Measurements from ENCODE around the gene COPS2. TPM values are rescaled to one million over a fixed set of nuclear protein-coding genes. Genes with fewer than 3 reads are reported as not detected.

The COPS2 gene
- total RNA-seq, 1 donor from 2014 or later = 66.9 TPM

DNA sequence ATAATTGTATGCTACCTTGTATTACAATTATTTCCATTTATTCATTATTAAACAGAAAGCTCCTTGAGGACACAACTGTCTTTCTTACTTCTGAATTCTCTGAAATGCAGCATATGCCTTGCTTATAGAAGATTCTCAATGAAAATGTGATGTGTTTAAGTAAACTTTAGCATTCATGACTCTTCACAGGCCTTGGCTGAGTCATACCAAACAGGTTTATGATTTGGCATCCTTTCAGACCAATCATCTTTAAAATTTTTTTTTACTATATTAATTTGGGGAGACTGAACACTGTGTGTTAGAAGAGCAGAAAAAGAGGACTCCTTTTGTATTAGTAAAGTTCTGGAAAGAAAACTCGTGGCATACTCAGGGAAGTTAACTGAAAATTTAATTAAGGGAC is 8.3 kb upstream of the COPS2 start:
- DNase-seq (ENCODE audit: low spot score in 2 of 2) = no peak
- FAIRE-seq = no peak

DNA sequence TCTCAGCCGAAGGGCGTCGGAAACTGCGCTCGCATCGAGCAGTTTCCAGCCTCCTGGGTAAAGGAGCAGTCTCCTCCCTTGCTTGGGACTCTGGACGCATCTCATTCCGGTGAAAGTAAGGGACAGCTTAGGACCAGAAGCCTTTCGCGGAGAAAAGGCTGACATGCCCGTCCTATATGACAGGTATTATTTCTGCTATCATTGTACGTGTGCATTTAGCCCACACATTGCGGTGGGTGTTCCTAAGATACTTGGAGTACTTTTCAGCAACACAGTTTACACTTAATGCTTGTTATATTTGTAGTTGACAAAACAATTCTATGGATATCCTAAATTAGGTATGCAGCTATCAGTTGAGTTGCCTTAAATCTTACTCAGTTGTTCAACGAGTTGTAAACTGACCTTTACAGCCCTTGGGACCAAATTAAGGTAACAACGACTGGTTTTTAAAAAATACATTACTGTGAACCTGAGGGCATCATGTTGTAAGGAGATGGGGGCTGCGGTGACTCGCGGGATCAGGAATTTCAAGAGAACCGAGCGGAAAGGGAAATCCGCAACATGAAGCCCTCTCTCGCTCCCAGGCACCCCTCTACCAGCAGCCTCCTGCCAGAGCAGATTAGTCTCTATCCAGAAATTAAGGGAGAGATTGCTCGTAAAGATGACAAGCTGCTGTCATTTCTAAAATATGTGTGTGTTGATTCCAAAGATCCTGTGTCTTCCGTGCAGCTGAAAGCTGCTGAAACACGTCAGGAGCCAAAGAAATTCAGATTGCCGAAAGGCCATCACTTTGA is 632 bp upstream of the COPS2 start:
- FAIRE-seq (no peak), DNase-seq (ENCODE audit: low spot score in 2 of 2) (no peak)

DNA sequence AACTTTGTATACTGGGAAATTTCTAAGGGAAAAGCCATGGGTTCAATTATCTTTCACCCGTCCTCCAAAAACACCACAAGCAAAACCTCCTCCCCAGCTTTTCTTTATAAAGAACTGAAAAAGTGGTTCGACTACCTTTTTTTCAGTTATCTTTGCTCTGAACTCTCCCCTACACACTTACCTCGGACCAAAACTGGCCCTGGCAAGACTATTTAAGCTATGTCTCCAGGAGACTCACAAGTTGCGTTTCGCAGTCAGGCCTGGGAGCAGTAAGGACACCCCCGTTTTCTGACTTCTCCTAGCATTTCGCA is 645 bp downstream of the COPS2 start:
- FAIRE-seq (no peak), DNase-seq (ENCODE audit: low spot score in 2 of 2) (no peak)

DNA sequence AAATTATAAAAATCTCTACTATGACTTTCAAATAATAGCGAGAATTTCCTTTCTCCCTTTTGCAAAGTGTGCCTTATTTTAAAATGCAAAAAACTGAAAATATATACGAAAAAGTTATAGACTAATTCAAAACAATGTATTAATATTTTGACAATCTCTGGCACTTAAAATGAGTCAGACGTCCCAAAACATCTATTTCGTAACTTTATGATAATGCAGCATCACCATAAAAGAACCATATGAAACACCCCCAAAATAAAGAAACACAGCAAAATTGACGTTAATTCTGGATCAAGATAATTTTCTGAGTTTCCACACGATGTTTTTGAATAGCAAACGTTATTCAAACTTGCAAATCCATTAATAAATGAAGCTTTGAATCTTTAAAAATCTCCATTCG is 1.0 kb downstream of the COPS2 start:
- FAIRE-seq = no peak
- no peak for DNase-seq (ENCODE audit: low spot score in 2 of 2)

DNA sequence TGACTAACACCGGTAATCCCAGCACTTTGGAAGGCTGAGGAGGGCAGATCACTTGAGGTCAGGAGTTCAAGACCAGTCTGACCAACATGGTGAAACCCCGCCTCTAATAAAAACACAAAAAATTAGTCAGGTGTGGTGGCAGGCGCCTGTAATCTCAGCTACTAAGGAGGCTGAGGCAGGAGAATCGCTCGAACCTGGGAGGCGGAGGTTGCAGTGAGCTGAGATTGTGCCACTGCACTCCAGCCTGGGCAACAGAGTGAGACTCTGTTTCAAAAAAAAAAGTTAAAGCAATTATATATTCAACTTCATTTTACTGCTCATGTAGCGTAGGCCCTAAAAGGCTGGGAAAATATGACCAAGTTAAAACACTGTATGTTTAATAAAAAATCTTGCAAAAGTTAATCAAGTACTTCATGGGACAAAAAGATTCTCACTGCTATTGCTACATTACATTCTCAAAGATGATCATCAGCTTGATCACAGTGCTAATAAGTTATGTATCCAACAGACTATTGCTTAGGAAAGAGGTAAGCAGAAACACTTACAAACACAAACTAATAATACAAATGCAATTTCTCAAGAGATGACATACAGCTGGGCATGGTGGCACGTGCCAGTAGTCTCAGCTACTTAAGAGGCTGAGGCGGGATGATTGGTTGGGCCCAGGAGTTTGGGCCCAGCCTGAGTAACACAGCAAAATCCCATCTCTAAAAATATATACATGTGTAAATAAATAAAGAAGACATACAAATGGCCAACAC is 2.7 kb downstream of the COPS2 start:
- FAIRE-seq (no peak), DNase-seq (ENCODE audit: low spot score in 2 of 2) (no peak)

DNA sequence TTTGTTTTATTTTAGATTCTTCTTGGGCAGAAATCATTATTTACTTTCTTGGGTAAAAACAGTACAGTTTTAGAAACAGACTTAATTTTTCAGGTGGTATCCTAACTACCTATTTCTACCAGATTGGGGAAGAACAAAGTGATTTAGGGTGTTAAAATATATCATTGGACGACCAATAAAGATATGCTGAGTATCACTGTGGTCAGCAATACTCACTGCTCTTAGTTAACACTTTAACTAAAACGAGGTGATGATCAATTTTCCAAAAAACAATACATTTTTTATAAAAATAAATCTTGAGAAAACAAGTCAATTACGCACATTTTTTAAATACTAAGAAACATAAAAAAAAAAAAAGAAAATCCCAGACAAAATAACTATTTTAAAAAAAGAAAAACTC is 3.6 kb downstream of the COPS2 start:
- DNase-seq (ENCODE audit: low spot score in 2 of 2) (no peak), FAIRE-seq (peak; percentile 19)

DNA sequence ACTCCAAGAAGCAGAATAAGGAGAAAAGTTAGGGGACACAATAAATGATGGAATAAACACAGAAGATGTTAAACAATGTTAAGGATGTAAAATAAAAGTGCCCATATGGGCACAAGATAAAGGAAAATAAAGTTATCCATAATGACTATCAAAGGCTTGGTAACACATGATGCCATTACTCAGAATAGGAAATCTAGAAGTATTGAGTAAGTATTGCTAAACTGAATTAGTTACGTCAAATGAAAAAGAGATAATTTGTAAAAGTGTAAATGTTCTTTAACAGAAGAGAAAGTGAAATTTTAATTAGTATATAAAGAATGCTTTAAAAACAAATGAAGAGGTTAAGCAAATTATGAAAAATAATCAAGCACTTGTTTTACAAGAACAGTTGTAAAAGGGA is 6.7 kb downstream of the COPS2 start:
- DNase-seq (ENCODE audit: low spot score in 2 of 2) (no peak), FAIRE-seq (no peak)

DNA sequence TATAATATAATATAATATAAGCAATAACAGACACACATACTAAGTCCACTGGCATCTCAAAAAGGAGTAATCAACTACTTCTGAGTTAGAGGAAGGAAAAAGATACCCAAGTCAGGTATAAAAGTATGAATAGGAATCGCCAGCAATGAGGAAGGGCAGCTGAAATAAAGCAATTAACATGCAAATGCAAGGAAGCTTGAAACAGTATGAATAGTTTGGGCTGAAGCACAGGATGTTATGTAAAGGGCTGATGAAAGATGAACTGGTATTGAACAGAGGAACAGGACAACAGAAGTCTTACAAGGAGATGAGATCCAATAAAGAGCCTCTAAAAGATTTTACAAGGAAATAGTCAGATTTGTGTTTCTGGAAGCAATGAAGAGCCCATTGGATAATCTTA is 7.1 kb downstream of the COPS2 start:
- DNase-seq (ENCODE audit: low spot score in 2 of 2) = no peak
- no peak for FAIRE-seq

DNA sequence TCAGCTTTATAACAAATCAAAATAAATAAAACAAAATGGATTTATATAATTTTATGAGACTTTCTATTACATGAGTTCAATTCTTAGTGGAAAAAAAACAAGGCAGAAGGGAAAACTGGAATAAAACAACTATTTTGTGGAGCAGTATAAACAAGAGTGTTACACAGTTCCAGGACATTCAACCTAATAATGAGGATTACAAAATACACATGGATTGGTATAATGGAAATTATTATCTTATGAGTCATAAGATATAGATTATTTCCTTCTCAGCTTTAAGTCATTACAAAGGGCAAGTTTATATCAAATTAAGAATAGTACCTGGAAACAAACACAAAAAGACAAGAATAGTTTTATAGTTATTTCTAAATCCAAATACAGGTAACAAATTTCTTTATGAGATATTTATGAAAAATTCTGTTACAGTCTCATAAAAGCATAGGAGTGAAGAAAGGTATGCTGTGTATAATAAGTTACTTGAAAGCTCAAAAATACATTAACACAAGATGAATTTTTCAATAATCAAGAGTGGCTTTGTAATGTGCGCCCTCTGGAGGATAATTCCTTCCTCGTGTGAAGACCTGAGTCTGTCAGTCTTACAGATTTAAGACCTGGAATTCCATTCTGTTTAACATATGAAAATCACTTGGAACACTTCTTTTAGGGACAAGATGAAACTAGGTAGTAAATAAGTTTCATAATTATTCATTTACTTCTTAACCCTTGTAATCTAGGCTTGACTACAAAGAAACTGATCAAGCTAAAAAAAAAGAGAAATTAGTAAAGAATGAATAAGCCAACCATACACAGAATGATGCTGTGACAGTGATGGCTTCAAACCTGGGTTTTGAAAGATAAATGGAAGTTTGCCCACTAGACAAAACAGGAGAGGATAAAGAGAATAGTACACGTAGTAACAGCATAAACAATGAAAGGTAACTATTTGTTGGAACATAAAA is 9.5 kb downstream of the COPS2 start:
- FAIRE-seq (peak; percentile 69), DNase-seq (ENCODE audit: low spot score in 2 of 2) (peak; percentile 13 to 19)

DNA sequence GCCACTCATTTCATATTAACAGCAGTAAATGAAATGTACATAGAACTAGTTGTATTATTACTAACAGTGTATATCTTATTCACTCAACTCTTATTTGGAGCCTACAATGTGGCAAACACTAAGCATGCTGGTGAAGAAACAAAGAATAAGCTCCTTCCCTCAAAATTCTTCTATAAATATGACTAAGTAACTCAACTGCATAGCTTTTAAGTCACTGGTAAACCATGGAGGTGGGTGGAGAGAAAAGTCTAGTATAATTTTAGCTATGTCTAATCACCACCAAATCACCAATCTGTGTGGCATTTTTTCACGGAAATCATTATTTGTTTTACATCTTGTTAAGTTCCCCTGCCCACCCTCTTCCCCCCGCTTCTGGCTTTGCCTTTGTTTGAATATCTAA is 17.5 kb downstream of the COPS2 start:
- DNase-seq (ENCODE audit: low spot score in 2 of 2) (no peak), FAIRE-seq (no peak)

DNA sequence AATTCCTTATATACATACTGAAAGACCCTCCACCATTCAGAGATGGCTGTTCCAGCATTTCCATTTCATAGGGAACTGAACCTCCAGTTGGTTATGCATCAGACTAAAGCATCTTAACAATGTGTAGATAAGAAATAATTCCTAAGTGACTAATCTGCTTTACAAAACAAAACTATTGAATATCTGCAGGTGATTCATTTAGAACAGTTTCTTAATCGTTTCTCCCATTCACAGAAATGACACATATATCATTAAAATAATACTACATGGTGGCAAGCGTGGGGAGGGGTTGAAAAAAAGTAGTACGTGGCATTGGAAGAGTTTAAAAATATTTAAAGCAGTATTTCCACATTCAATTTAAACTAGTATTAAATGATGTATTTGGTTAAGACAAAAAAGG is 19.5 kb downstream of the COPS2 start:
- FAIRE-seq (no peak), DNase-seq (ENCODE audit: low spot score in 2 of 2) (no peak)

DNA sequence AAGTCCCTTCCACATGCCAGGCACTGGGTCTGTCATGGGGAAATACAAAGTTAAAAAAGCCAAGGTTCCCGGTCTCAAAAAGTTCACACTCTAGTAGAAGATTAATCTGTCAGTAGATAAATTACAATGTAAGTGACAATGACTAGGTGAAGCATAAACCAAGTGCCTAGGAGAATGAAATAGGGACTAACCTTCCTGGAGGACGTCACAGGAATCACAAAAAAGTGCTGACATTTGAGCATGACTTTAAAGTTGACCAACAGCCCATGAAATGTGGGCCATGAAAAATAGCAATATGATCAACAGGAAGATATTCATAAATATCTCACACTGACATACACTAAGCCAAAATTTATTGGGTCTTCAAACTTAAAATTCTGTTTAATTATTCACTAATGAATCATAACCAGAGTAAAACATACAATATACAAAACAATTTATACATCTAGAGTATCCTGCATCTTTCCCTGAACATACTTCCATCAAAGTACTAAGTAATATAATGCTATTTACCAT is 20.0 kb downstream of the COPS2 start:
- FAIRE-seq = no peak
- no peak for DNase-seq (ENCODE audit: low spot score in 2 of 2)

DNA sequence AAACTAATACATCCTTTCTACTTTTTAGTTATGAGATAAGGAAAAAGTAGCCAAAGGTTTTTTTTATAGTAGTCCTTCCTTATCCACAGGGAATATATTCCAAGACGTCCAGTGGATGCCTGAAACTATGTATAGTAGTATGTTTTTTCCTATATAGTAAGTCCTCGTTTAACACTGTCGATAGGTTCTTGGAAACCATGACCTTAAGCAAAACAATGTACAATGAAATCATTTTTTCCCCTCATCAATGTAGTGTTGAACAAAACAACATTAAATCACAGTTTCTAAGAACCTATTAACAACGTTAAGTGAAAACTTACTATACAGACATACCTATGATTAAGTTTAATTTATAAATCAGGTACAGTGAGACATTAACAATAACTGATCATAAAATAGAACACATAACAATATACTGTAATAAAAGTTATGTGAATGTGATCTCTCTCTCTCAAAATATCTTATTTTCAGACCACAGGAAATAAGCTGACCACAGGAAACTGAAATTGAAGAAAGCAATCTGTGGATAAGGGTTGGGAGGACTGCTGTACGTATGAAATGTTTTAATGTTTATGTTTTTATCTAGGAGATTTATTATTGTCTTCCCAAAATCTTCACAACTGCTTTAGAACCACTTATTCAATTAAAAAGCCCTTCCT is 20.6 kb downstream of the COPS2 start:
- DNase-seq (ENCODE audit: low spot score in 2 of 2) = no peak
- FAIRE-seq = peak; percentile 81

DNA sequence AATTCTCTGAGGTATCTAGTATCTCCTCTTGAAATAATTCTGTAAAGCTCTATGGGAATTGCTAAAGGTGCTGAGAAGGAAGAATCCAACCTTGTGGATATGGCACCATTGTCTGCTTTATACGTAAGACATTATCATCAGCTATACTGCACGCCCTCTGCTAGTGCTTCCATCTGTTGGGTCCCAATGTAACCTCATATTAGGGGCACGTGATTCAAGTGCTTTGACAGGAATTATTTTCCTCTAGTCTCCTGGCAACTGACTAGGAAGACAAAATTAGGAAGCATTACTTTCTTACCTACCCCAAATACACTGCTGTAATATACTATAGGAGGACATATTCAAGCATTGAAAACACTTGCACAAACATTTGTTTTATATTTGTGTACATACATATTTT is 24.0 kb downstream of the COPS2 start:
- DNase-seq (ENCODE audit: low spot score in 2 of 2) (no peak), FAIRE-seq (no peak)

DNA sequence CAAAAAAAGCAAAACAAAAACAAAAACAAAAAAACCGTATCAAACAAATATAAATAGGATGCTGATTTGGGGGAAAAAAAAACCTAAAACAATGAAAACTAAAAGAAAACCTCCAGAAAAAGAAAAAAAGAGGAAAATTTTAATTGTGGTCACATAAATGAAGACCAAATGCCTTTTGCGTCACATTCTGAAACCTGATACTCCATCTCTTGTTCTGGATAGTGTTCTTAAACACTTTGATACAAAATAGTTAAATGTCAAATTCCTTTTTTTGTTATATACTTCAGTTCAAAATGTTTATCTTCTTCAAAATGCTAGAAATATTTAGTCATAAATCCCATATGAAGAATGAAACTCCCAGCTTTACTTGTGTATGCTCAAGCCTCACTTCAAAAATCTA is 31.0 kb downstream of the COPS2 start:
- no peak for DNase-seq (ENCODE audit: low spot score in 2 of 2)

DNA sequence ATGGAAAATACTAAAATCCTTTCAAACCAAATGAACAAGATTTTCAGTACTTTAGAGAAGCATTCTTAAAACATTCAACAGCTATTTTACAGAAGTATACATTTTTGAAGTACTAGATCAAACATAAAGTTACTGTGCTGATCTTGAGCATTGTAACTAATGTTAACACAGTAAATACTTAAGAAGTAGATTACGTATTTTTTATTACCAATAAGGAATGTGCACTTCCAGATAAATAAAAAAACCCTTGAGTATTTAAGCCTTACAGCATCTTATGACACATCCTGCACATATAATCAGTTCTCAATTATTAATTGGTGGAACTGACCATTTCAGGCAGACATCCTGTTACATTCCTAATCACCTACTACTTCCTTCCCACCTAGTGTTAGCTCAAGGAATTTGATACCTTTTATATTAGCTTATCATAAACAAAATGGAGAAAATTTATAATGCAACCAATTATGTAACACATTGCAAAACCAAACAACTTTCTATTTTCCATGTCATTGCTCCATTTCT is 32.8 kb downstream of the COPS2 start:
- FAIRE-seq (no peak), DNase-seq (ENCODE audit: low spot score in 2 of 2) (no peak)

More for the DNA sequence above, 31.0 kb downstream of the COPS2 start:
- FAIRE-seq = no peak

DNA sequence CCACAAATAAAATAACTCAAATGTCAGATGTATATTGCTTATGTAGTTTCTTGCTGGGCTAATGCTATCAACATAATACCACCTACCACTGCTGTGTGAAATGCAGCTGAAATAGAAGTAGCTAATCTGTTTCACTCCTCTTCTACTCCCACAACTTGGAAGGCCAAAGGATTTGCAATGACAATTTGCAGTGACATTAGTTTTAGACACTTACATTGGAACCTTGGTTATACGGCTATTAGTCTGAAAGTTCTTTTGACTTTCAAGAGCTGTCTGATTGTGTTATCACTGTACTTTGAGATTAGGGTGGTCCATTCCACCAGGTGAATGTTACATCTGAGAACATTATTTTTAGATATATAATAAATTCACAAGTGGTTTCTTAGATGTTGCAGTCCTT is 33.5 kb downstream of the COPS2 start:
- no peak for DNase-seq (ENCODE audit: low spot score in 2 of 2)
- no peak for FAIRE-seq

DNA sequence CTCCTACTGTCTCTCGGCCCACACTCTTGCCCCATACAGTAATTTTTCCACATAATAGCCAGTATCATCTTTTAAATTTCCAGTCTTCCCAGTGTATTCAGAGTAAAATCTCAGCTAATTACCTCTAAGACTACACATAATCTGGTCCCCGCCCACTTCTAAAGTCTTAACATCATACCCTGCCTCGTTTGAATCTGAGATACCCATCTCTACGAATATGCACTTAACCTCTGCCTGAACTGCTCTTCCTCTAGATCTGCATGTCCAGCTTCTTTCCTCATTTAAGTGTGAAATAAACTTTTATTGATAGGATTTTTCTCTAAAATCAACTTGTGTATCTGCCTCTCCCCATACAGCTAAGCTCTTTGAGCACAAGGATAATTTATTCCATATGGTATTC is 34.6 kb downstream of the COPS2 start:
- DNase-seq (ENCODE audit: low spot score in 2 of 2) (no peak), FAIRE-seq (no peak)

DNA sequence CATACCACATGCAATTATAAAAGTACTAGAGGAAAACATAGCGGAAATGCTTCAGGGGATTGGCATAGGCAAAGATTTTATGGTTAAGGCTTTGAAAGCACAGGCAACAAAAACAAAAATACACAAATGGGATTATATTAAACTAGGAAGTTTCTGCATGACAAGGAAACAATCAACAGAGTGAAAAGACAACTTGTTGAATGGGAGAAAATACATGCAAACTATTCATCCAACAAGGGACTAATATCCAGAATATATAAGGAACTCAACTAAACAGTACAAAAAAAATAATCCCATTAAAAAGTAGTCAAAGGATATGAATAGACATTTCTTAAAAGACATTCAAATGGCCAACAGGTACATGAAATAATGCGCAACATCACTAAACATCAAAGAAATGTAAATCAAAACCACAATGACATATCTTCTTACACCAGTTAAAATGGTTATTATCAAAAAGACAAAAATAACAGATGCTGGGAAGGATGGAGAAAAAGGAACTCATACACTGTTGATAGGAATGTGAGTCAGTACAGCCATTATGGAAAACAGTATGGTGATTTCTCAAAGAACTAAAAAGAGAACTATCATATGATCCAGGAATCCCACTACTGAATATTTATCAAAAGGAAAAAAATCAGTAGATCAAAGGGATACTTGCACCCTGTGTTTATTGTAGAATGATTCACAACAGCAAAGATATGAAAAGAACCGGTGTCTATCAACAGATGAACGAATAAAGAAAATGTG is 39.1 kb downstream of the COPS2 start:
- DNase-seq (ENCODE audit: low spot score in 2 of 2) (no peak), FAIRE-seq (no peak)
